ENCODE measurements around the gene IRF2BPL.
A peak's percentile ranks its signal among the peaks of the same experiment; 100 is the strongest.

Gene IRF2BPL

GRCh38 chr14:77063571-77064171, 35.2 kb upstream of the IRF2BPL start:
- Histone ChIP-seq H3K4me3 (ENCODE audit: low read length) (no peak overlapping the region), H3K36me3 (ENCODE audit: control insufficient read depth, insufficient read depth, low read length) (no peaks in the 10 kb centered on the region), H3K4me1 (ENCODE audit: control insufficient read depth, insufficient read depth, low read length) (no peaks in the 10 kb centered on the region), H3K27ac (ENCODE audit: low read depth, low read length) (no peak overlapping the region), H3K9ac (ENCODE audit: low read length) (no peak overlapping the region), H3K27me3 (ENCODE audit: control insufficient read depth, insufficient read depth, low read length) (no peaks in the 10 kb centered on the region)

- H3K27ac ChIP-seq (ENCODE audit: low read depth, low read length), result no peak overlapping the region
- no peaks in the 10 kb centered on the region for H3K27me3 ChIP-seq (ENCODE audit: control insufficient read depth, insufficient read depth, low read length)
- no peak overlapping the region for H3K4me3 ChIP-seq (ENCODE audit: low read length)
- no peaks in the 10 kb centered on the region for H3K4me1 ChIP-seq (ENCODE audit: control insufficient read depth, insufficient read depth, low read length)
- H3K9ac ChIP-seq (ENCODE audit: low read length), result no peak overlapping the region
- no peaks in the 10 kb centered on the region for H3K36me3 ChIP-seq (ENCODE audit: control insufficient read depth, insufficient read depth, low read length)
Observed at GRCh38 chr14:77062261-77062660, 33.8 kb upstream of the IRF2BPL start.

GRCh38 chr14:77061630-77062257, 33.2 kb upstream of the IRF2BPL start:
- Histone ChIP-seq H3K9ac (ENCODE audit: low read length) (no peak overlapping the region), H3K36me3 (ENCODE audit: control insufficient read depth, insufficient read depth, low read length) (no peaks in the 10 kb centered on the region), H3K4me1 (ENCODE audit: control insufficient read depth, insufficient read depth, low read length) (no peaks in the 10 kb centered on the region), H3K27me3 (ENCODE audit: control insufficient read depth, insufficient read depth, low read length) (no peaks in the 10 kb centered on the region), H3K27ac (ENCODE audit: low read depth, low read length) (no peak overlapping the region), H3K4me3 (ENCODE audit: low read length) (no peak overlapping the region)

- H3K27ac ChIP-seq (ENCODE audit: low read depth, low read length), result no peak overlapping the region
- no peak overlapping the region for H3K9ac ChIP-seq (ENCODE audit: low read length)
- no peak overlapping the region for H3K4me3 ChIP-seq (ENCODE audit: low read length)
- no peaks in the 10 kb centered on the region for H3K27me3 ChIP-seq (ENCODE audit: control insufficient read depth, insufficient read depth, low read length)
- no peaks in the 10 kb centered on the region for H3K36me3 ChIP-seq (ENCODE audit: control insufficient read depth, insufficient read depth, low read length)
- H3K4me1 ChIP-seq (ENCODE audit: control insufficient read depth, insufficient read depth, low read length), result no peaks in the 10 kb centered on the region
Observed at GRCh38 chr14:77059276-77059915, 30.9 kb upstream of the IRF2BPL start.

- Histone ChIP-seq H3K27ac (ENCODE audit: low read depth, low read length) (no peak overlapping the region), H3K27me3 (ENCODE audit: control insufficient read depth, insufficient read depth, low read length) (no peaks in the 10 kb centered on the region), H3K4me1 (ENCODE audit: control insufficient read depth, insufficient read depth, low read length) (no peaks in the 10 kb centered on the region), H3K9ac (ENCODE audit: low read length) (no peak overlapping the region), H3K36me3 (ENCODE audit: control insufficient read depth, insufficient read depth, low read length) (no peaks in the 10 kb centered on the region), H3K4me3 (ENCODE audit: low read length) (no peak overlapping the region)
Observed at GRCh38 chr14:77058785-77059184, 30.3 kb upstream of the IRF2BPL start.

GRCh38 chr14:77058117-77058516, 29.6 kb upstream of the IRF2BPL start:
- H3K4me1 ChIP-seq (ENCODE audit: control insufficient read depth, insufficient read depth, low read length), result no peaks in the 10 kb centered on the region
- no peaks in the 10 kb centered on the region for H3K27me3 ChIP-seq (ENCODE audit: control insufficient read depth, insufficient read depth, low read length)
- no peak overlapping the region for H3K27ac ChIP-seq (ENCODE audit: low read depth, low read length)
- no peaks in the 10 kb centered on the region for H3K36me3 ChIP-seq (ENCODE audit: control insufficient read depth, insufficient read depth, low read length)
- H3K9ac ChIP-seq (ENCODE audit: low read length), result no peak overlapping the region
- no peak overlapping the region for H3K4me3 ChIP-seq (ENCODE audit: low read length)

- Histone ChIP-seq H3K9ac (ENCODE audit: low read length) (no peak overlapping the region), H3K27ac (ENCODE audit: low read depth, low read length) (no peak overlapping the region), H3K36me3 (ENCODE audit: control insufficient read depth, insufficient read depth, low read length) (no peaks in the 10 kb centered on the region), H3K4me1 (ENCODE audit: control insufficient read depth, insufficient read depth, low read length) (peaks cover 5% of the 10 kb centered on the region), H3K27me3 (ENCODE audit: control insufficient read depth, insufficient read depth, low read length) (no peaks in the 10 kb centered on the region), H3K4me3 (ENCODE audit: low read length) (no peak overlapping the region)
Observed at GRCh38 chr14:77055981-77056380, 27.5 kb upstream of the IRF2BPL start.

GRCh38 chr14:77055306-77055705, 26.8 kb upstream of the IRF2BPL start:
- Histone ChIP-seq H3K36me3 (ENCODE audit: control insufficient read depth, insufficient read depth, low read length) (no peaks in the 10 kb centered on the region), H3K27me3 (ENCODE audit: control insufficient read depth, insufficient read depth, low read length) (no peaks in the 10 kb centered on the region)

GRCh38 chr14:77053046-77053841, 24.7 kb upstream of the IRF2BPL start:
- Histone ChIP-seq H3K4me3 (ENCODE audit: low read length) (no peak overlapping the region), H3K4me1 (ENCODE audit: control insufficient read depth, insufficient read depth, low read length) (peaks cover 5% of the 10 kb centered on the region), H3K9ac (ENCODE audit: low read length) (no peak overlapping the region), H3K27ac (ENCODE audit: low read depth, low read length) (no peak overlapping the region), H3K27me3 (ENCODE audit: control insufficient read depth, insufficient read depth, low read length) (no peaks in the 10 kb centered on the region), H3K36me3 (ENCODE audit: control insufficient read depth, insufficient read depth, low read length) (no peaks in the 10 kb centered on the region)

More at GRCh38 chr14:77055306-77055705, 26.8 kb upstream of the IRF2BPL start:
- Histone ChIP-seq H3K4me3 (ENCODE audit: low read length) (no peak overlapping the region), H3K27ac (ENCODE audit: low read depth, low read length) (no peak overlapping the region), H3K4me1 (ENCODE audit: control insufficient read depth, insufficient read depth, low read length) (peaks cover 5% of the 10 kb centered on the region), H3K9ac (ENCODE audit: low read length) (no peak overlapping the region)

GRCh38 chr14:77052281-77053044, 24.0 kb upstream of the IRF2BPL start:
- H3K4me3 ChIP-seq (ENCODE audit: low read length), result no peak overlapping the region
- H3K36me3 ChIP-seq (ENCODE audit: control insufficient read depth, insufficient read depth, low read length), result no peaks in the 10 kb centered on the region
- H3K9ac ChIP-seq (ENCODE audit: low read length), result no peak overlapping the region
- peak overlapping the region; percentile 25 for H3K27ac ChIP-seq (ENCODE audit: low read depth, low read length)
- H3K27me3 ChIP-seq (ENCODE audit: control insufficient read depth, insufficient read depth, low read length), result no peaks in the 10 kb centered on the region
- H3K4me1 ChIP-seq (ENCODE audit: control insufficient read depth, insufficient read depth, low read length), result peaks cover 5% of the 10 kb centered on the region

- H3K27ac ChIP-seq (ENCODE audit: low read depth, low read length), result peak overlapping the region; percentile 55
- no peak overlapping the region for H3K4me3 ChIP-seq (ENCODE audit: low read length)
- no peaks in the 10 kb centered on the region for H3K36me3 ChIP-seq (ENCODE audit: control insufficient read depth, insufficient read depth, low read length)
- H3K4me1 ChIP-seq (ENCODE audit: control insufficient read depth, insufficient read depth, low read length), result peaks cover 6% of the 10 kb centered on the region
- H3K27me3 ChIP-seq (ENCODE audit: control insufficient read depth, insufficient read depth, low read length), result no peaks in the 10 kb centered on the region
- no peak overlapping the region for H3K9ac ChIP-seq (ENCODE audit: low read length)
Observed at GRCh38 chr14:77051116-77051515, 22.6 kb upstream of the IRF2BPL start.

- Histone ChIP-seq H3K4me3 (ENCODE audit: low read length) (no peak overlapping the region), H3K27ac (ENCODE audit: low read depth, low read length) (no peak overlapping the region), H3K4me1 (ENCODE audit: control insufficient read depth, insufficient read depth, low read length) (peaks cover 44% of the 10 kb centered on the region), H3K36me3 (ENCODE audit: control insufficient read depth, insufficient read depth, low read length) (no peaks in the 10 kb centered on the region), H3K9ac (ENCODE audit: low read length) (no peak overlapping the region), H3K27me3 (ENCODE audit: control insufficient read depth, insufficient read depth, low read length) (no peaks in the 10 kb centered on the region)
Observed at GRCh38 chr14:77046721-77047120, 18.2 kb upstream of the IRF2BPL start.
